Measurements from ENCODE around the gene FAM209B. TPM values are rescaled to one million over a fixed set of nuclear protein-coding genes. Genes with fewer than 3 reads are reported as not detected.
"Not testable (repeated sequence)": the region's sequence is repeated elsewhere in the genome, so short reads cannot be mapped to it uniquely, and the experiment has no call there.

Gene FAM209B
- total and polyA plus RNA-seq, 4 donors: 0.90 to 0.92 TPM; not detected in 2

GRCh38 chr20:56520746-56521354, 12.2 kb upstream of the FAM209B start:
- DNase-seq; H3K27me3 ChIP-seq (ENCODE audit: control insufficient read depth in 1 of 2, insufficient read depth in 2 of 2, low read length in 1 of 2); H3K4me1 ChIP-seq (ENCODE audit: control insufficient read depth in 1 of 2, insufficient read depth in 2 of 2, low read length in 2 of 2); intact Hi-C loops (cut with DNase I); H3K27ac ChIP-seq (ENCODE audit: low read depth in 1 of 2, low read length in 2 of 2); ATAC-seq (ENCODE audit: low FRiP score); H3K9me3 ChIP-seq (ENCODE audit: control insufficient read depth, low read length); H3K4me3 ChIP-seq (ENCODE audit: low read length in 2 of 2): not testable (repeated sequence)
- 80 to 82% methylated on average over 13 of the region's 13 CpGs for WGBS, 2 donors
- peaks cover 5 to 18% of the 10 kb centered on the region in 2 donors for H3K36me3 ChIP-seq (ENCODE audit: control insufficient read depth in 1 of 2, insufficient read depth in 2 of 2, low read length in 1 of 2)

GRCh38 chr20:56522311-56522710, 10.7 kb upstream of the FAM209B start:
- peaks cover 5 to 15% of the 10 kb centered on the region in 2 donors for H3K36me3 ChIP-seq (ENCODE audit: control insufficient read depth in 1 of 2, insufficient read depth in 2 of 2, low read length in 1 of 2)
- no peak overlapping the region for H3K27ac ChIP-seq (ENCODE audit: low read depth in 1 of 2, low read length in 2 of 2)
- H3K4me3 ChIP-seq (ENCODE audit: low read length in 2 of 2): no peak overlapping the region
- H3K27me3 ChIP-seq (ENCODE audit: control insufficient read depth in 1 of 2, insufficient read depth in 2 of 2, low read length in 1 of 2): no peaks in the 10 kb centered on the region
- H3K4me1 ChIP-seq (ENCODE audit: control insufficient read depth in 1 of 2, insufficient read depth in 2 of 2, low read length in 2 of 2): no peaks in the 10 kb centered on the region
- ATAC-seq (ENCODE audit: low FRiP score): peak; percentile 33
- H3K9me3 ChIP-seq (ENCODE audit: control insufficient read depth, low read length): peaks cover 4% of the 10 kb centered on the region
- no peak for DNase-seq
- WGBS, 2 donors: 84 to 87% methylated on average over 6 of the region's 6 CpGs
- intact Hi-C loops (cut with DNase I): no loop called here

- H3K9me3 ChIP-seq (ENCODE audit: control insufficient read depth, low read length); intact Hi-C loops (cut with DNase I); H3K36me3 ChIP-seq (ENCODE audit: control insufficient read depth in 1 of 2, insufficient read depth in 2 of 2, low read length in 1 of 2); H3K27me3 ChIP-seq (ENCODE audit: control insufficient read depth in 1 of 2, insufficient read depth in 2 of 2, low read length in 1 of 2); H3K27ac ChIP-seq (ENCODE audit: low read depth in 1 of 2, low read length in 2 of 2); DNase-seq; H3K4me1 ChIP-seq (ENCODE audit: control insufficient read depth in 1 of 2, insufficient read depth in 2 of 2, low read length in 2 of 2); ATAC-seq (ENCODE audit: low FRiP score); H3K4me3 ChIP-seq (ENCODE audit: low read length in 2 of 2): not testable (repeated sequence)
- 90 to 91% methylated on average over 7 of the region's 7 CpGs for WGBS, 2 donors
These were observed 8.6 kb upstream of the FAM209B start, which contains the start of gene FAM209A for GRCh38 chr20:56524444-56524843. Gene FAM209A (plus strand): TSS chr20:56524744. CDS start chr20:56524809, 65 bp downstream.

GRCh38 chr20:56527521-56527920, 5.5 kb upstream of the FAM209B start:
- Histone ChIP-seq H3K27ac (ENCODE audit: low read depth in 1 of 2, low read length in 2 of 2) (no peak overlapping the region), H3K4me3 (ENCODE audit: low read length in 2 of 2) (no peak overlapping the region), H3K4me1 (ENCODE audit: control insufficient read depth in 1 of 2, insufficient read depth in 2 of 2, low read length in 2 of 2) (no peaks in the 10 kb centered on the region), H3K36me3 (ENCODE audit: control insufficient read depth in 1 of 2, insufficient read depth in 2 of 2, low read length in 1 of 2) (no peaks in the 10 kb centered on the region), H3K9me3 (ENCODE audit: control insufficient read depth, low read length) (no peaks in the 10 kb centered on the region), H3K27me3 (ENCODE audit: control insufficient read depth in 1 of 2, insufficient read depth in 2 of 2, low read length in 1 of 2) (no peaks in the 10 kb centered on the region)
- no peak for ATAC-seq (ENCODE audit: low FRiP score)
- 92 to 94% methylated on average over 7 of the region's 7 CpGs for WGBS, 2 donors
- no peak for DNase-seq
- intact Hi-C loops (cut with DNase I): no loop called here

- intact Hi-C loops (cut with DNase I): no loop called here
- no peaks in the 10 kb centered on the region for H3K36me3 ChIP-seq (ENCODE audit: control insufficient read depth in 1 of 2, insufficient read depth in 2 of 2, low read length in 1 of 2)
- no peaks in the 10 kb centered on the region for H3K4me1 ChIP-seq (ENCODE audit: control insufficient read depth in 1 of 2, insufficient read depth in 2 of 2, low read length in 2 of 2)
- no peaks in the 10 kb centered on the region for H3K9me3 ChIP-seq (ENCODE audit: control insufficient read depth, low read length)
- DNase-seq (no peak), ATAC-seq (ENCODE audit: low FRiP score) (no peak)
- no peak overlapping the region for H3K27ac ChIP-seq (ENCODE audit: low read depth in 1 of 2, low read length in 2 of 2)
- no peak overlapping the region for H3K4me3 ChIP-seq (ENCODE audit: low read length in 2 of 2)
- WGBS, 2 donors: 71 to 72% methylated on average over 3 of the region's 3 CpGs
- H3K27me3 ChIP-seq (ENCODE audit: control insufficient read depth in 1 of 2, insufficient read depth in 2 of 2, low read length in 1 of 2): no peaks in the 10 kb centered on the region
These were observed 5.0 kb downstream of the FAM209B start for GRCh38 chr20:56537997-56538396.

GRCh38 chr20:56540415-56540814, 7.4 kb downstream of the FAM209B start:
- Histone ChIP-seq H3K9me3 (ENCODE audit: control insufficient read depth, low read length) (no peaks in the 10 kb centered on the region), H3K4me3 (ENCODE audit: low read length in 2 of 2) (no peak overlapping the region), H3K36me3 (ENCODE audit: control insufficient read depth in 1 of 2, insufficient read depth in 2 of 2, low read length in 1 of 2) (no peaks in the 10 kb centered on the region), H3K27me3 (ENCODE audit: control insufficient read depth in 1 of 2, insufficient read depth in 2 of 2, low read length in 1 of 2) (no peaks in the 10 kb centered on the region), H3K4me1 (ENCODE audit: control insufficient read depth in 1 of 2, insufficient read depth in 2 of 2, low read length in 2 of 2) (no peaks in the 10 kb centered on the region), H3K27ac (ENCODE audit: low read depth in 1 of 2, low read length in 2 of 2) (no peak overlapping the region)
- intact Hi-C loops (cut with DNase I): no loop called here
- 77 to 82% methylated on average over 6 of the region's 6 CpGs for WGBS, 2 donors
- DNase-seq: no peak
- ATAC-seq (ENCODE audit: low FRiP score): no peak

GRCh38 chr20:56542489-56543030, 9.5 kb downstream of the FAM209B start:
- Histone ChIP-seq H3K4me1 (ENCODE audit: control insufficient read depth in 1 of 2, insufficient read depth in 2 of 2, low read length in 2 of 2) (no peaks in the 10 kb centered on the region), H3K9me3 (ENCODE audit: control insufficient read depth, low read length) (no peaks in the 10 kb centered on the region), H3K4me3 (ENCODE audit: low read length in 2 of 2) (no peak overlapping the region), H3K27me3 (ENCODE audit: control insufficient read depth in 1 of 2, insufficient read depth in 2 of 2, low read length in 1 of 2) (no peaks in the 10 kb centered on the region), H3K36me3 (ENCODE audit: control insufficient read depth in 1 of 2, insufficient read depth in 2 of 2, low read length in 1 of 2) (no peaks in the 10 kb centered on the region), H3K27ac (ENCODE audit: low read depth in 1 of 2, low read length in 2 of 2) (no peak overlapping the region)
- DNase-seq (no peak), ATAC-seq (ENCODE audit: low FRiP score) (no peak)
- 56 to 64% methylated on average over 9 of the region's 9 CpGs for WGBS, 2 donors
- intact Hi-C loops (cut with DNase I): no loop called here

GRCh38 chr20:56551571-56551970, 18.5 kb downstream of the FAM209B start:
- DNase-seq (no peak), ATAC-seq (ENCODE audit: low FRiP score) (no peak)
- Histone ChIP-seq H3K36me3 (ENCODE audit: control insufficient read depth in 1 of 2, insufficient read depth in 2 of 2, low read length in 1 of 2) (no peaks in the 10 kb centered on the region), H3K9me3 (ENCODE audit: control insufficient read depth, low read length) (peaks cover 2% of the 10 kb centered on the region), H3K4me1 (ENCODE audit: control insufficient read depth in 1 of 2, insufficient read depth in 2 of 2, low read length in 2 of 2) (no peaks in the 10 kb centered on the region), H3K27ac (ENCODE audit: low read depth in 1 of 2, low read length in 2 of 2) (no peak overlapping the region), H3K27me3 (ENCODE audit: control insufficient read depth in 1 of 2, insufficient read depth in 2 of 2, low read length in 1 of 2) (no peaks in the 10 kb centered on the region), H3K4me3 (ENCODE audit: low read length in 2 of 2) (no peak overlapping the region)
- intact Hi-C loops (cut with DNase I): loop anchor here (2.0 to 5.0 kb wide), 2 partner anchors 795 to 796 kb away; no protein-coding TSS in a partner anchor
- 76 to 84% methylated on average over 8 of the region's 8 CpGs for WGBS, 2 donors
